ENCODE data around the gene MGA.

GRCh38 chr15:41797201-41797944, 137.2 kb downstream of the MGA start:
- TF ChIP-seq CTCF (IDR thresholded peaks at IDR 0.05) (no peak), POLR2AphosphoS5 (IDR thresholded peaks at IDR 0.05) (no peak)

All from stomach (tissue), 4 donors.